SHP77 treated with DMSO at 0.1 percent for 48 hours (cell line): ENCODE measurements around the gene TMEM269.

ENCODE experiments used
- DNase-seq: peaks from one replicate; lab custom pipeline; 2025; lab: John Stamatoyannopoulos, UW

The TMEM269 gene

DNA sequence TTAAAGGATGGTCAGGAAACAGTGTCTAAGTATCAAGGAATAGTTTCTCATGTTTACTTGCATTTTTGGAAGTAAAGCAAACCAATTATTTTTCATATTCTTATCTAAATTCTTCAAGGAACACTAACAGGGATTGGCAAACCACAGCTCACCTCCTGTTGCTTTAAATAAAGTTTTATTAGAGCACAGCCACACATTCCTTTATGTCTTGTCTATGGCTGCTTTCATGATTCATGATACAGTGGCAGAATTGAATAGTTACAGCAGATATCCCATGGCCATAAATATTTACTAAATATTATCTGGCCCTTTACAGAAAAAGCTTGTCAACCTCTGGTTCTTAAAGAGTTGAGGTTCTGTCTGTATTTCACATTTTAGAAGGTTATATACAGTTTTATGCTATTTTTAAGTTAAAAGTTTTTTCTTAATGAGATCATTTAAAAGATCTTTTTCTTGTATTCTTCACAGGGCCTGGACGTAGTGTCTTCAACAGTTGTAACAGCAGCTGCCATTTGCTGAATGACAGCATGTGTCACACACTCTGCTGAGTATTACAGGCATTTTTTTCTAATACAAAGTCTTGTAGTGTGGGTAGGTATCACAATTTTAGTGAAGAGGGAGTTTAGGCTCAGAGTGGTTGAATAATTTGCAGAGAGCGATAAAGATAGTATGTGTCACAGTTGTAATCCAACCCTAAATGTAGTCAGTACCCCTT, 64.2 kb downstream of the TMEM269 start:
- DNase-seq = no peak

- DNase-seq = no peak
Observed at GRCh38 chr1:42849944-42850343, 65.2 kb downstream of the TMEM269 start.
